HT1080 (cell line): ENCODE measurements around the gene SEMG2. TPM values are rescaled to one million over a fixed set of nuclear protein-coding genes. Genes with fewer than 3 reads are reported as not detected.

Experiments
- DNase-seq: peaks from one replicate; pipeline ENCODE4 v3.0.0-alpha.2; 2015; ENCODE audit warnings: low read depth
- total RNA-seq: library from RNA; depleted of rRNA; stranded (reverse); fragments of >200 nt; shearing (Covaris generic); gene quantifications from 2 replicates; pipeline ENCODE4 v1.2.3, GENCODE V29; 2014

SEMG2 gene
- total RNA-seq, 1 experiment from 2014 or later = not detected

DNA sequence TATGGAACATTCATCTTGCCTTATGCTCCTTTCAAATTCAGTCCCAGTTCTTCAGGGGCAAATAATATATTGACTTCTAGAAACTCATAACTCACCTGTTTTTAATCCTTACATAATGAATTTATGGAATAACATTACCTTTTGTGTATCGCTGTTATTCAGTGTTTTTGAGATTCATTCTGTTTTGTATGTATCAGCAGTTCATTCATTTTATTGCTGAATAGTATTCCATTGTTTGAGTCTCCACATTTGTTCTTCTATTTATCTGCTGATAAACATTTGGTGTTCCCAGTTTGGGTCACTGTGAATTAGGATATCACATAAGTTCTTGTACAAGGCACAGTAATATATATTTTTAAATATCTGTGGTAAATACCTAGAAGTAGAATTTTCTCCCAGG is 5.1 kb downstream of the SEMG2 start:
- DNase-seq = no peak

- DNase-seq = peak; percentile 54
Observed at GRCh38 chr20:45229264-45230056, 8.3 kb downstream of the SEMG2 start.

- DNase-seq = no peak
Observed at GRCh38 chr20:45230631-45231030, 9.5 kb downstream of the SEMG2 start.

- DNase-seq = no peak
Observed at GRCh38 chr20:45235995-45236394, 14.8 kb downstream of the SEMG2 start.

DNA sequence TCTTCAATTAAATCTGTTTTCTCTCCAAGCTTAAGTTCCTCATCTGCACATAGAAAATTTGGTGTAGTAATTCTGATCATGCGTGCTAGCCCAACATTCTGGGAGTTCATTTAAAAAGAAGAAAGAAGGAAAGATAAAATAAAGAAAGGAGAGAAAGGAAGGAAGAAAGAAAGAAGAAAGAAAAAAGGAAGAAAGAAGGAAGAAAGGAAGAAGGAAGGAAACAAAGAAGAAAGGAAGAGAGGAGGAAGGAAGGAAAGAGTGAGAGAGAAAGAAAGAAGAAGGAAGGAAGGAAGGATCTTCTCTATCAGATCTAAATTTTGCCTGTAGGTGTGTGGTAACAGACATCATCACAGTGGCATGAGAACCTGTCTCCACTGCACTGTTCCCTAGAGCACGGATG is 17.0 kb downstream of the SEMG2 start:
- DNase-seq = no peak

DNA sequence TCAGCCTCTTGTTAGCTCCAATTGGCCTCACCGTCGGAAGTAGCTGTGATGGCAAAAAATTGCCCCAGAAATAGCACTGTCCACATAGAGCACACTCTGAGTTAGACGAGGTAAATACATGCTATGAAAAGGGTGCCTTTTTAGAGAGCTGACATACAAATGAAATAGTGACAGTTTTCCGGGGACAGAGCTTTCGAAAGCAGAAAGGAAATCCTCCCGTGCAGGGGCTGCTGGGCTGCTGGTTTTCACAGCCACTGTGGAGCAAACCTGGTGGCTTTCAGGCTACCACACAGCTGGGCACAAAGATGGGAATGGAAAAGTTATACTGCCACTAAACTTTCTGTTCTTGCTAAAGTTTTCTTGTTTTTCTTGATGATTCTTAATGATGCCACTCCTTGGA is 24.9 kb downstream of the SEMG2 start:
- DNase-seq = no peak

DNA sequence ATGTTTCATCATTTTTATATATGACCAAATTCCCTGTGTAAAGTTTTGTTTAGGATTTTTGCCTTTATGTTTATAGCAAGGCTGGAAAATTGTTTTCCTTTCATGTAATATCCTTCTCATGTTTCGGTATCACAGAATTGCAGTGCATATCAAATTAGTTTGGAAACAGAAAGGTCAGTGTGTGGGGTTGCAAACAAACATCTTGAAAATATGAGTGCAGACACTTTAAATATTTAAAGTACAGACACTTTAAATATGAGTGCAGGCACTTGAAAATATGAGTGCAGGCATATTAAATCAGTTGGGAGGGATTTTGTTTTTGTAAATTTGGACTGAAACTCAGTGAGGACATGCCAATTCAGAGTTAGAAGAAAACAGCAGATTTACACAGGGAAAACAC is 26.7 kb downstream of the SEMG2 start:
- DNase-seq = no peak

DNA sequence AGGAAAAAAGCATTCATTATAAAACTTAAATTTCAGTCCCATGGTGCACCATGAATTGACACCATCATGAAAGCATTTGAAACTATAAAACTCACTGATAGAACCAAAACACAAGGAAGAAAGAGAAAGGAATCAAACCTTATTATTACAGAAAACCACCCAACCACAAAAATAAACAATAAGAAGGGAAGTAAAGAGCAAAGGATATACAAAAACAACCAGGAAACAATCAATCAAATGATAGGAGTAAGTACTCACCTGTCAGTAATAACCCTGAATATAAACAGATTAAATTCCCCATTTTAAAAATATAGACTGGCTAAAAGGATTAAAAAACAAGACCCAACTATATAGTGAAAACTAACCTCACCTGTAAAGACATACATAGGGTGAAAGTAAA is 27.4 kb downstream of the SEMG2 start:
- DNase-seq = no peak

- DNase-seq = no peak
Observed at GRCh38 chr20:45251884-45252560, 30.8 kb downstream of the SEMG2 start.

DNA sequence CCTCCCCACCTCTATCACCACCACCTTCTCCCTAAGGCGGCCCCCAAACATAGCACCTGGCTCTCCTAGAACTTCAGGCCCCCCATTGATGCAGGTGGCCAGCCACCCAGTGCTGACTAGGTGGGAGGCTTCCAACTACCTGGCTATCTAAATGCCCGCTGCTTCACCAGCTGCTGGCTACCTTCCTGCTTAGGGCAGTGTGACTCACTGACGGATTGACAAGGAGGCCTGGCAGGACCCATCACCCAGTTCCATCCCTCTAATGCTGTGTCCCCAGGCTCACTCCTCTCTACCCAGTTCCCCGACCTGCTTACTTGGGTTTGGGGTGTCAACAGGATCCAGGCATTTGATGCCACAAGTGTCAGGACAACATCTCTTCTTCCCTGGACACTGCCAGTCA is 32.1 kb downstream of the SEMG2 start:
- no peak for DNase-seq

DNA sequence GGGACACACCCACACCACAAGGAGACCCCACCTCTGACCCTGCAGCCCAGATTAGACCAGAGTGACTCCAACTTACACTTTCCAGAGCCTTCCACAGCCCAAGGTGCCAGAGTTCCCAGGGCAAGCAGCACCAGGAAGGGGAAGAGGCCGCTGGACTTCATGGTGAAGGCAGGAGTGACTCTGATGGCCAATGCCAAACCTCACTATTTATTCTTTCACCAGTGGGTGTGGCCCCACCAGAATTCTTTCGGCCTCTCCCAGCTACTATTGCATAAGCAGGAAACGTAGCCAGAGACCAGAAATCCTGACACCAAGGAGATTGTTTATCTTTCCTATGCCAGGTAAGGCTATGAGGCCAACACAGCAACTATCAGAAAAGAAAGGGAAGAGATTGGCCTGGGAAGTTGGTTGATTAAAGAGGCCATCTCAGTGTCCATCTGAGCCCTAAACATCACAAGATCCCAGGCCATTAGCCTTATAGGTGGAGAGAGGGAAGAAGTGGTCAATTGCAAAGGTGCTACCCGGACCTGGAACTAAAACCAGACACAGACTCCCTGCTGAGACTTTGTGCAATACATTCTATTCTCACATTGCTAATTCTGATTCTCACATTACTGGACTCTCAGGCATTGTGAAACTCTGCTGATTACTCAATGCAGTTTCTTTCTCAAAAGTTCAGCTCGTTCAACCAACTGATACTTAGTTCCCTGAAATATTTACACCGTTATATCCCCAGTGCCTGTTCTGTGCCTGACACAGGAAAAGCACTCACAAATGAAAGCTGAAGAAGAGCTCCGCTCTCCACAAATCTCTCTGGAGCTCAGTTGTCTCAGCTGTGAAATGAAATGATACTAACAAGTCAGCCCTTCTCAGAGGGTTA is 33.5 kb downstream of the SEMG2 start, which contains the start of gene SLPI:
TSS of gene SLPI (minus strand) at position 182 of the 880 bp plus-strand sequence. CDS start at position 161, 21 bp downstream.
- DNase-seq = peak; percentile 3

DNA sequence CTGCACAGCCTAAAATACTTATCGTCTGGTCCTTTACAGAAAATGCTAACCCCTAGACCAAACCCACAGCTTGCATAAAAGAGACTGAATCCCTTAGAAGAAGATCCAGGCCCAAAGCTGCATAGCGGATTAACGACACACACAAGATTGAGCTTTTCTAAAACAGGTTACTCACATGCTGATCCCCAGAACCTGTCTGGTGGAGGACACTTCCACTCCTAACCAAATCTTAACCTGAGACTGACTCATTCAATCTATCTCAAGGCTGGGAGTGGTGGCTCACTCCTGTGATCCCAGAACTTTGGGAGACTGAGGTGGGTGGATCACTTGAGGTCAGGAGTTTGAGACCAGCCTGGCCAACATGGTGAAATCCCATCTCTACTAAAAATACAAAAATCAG is 36.0 kb downstream of the SEMG2 start:
- DNase-seq = no peak

DNA sequence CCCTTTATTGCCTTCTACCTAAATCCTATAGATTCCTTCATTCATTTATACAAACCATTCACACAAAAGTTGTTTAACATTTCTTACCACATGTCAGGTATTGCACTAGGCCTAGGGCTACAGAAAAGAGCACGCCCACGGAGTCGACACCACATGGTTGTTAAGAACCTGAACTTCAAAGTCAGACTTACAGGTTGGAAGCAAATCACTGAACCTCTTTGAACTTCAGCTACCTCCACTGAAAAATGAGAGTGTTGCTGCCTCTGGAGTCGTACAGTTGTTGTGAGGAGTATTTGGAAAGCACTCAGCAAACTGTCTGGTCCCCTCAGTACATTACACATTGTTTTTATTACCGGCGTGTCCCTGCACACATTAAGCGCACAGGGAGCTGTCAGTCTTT is 36.5 kb downstream of the SEMG2 start:
- DNase-seq = no peak

GRCh38 chr20:45258259-45258658 is 37.1 kb downstream of the SEMG2 start:
- DNase-seq = no peak

DNA sequence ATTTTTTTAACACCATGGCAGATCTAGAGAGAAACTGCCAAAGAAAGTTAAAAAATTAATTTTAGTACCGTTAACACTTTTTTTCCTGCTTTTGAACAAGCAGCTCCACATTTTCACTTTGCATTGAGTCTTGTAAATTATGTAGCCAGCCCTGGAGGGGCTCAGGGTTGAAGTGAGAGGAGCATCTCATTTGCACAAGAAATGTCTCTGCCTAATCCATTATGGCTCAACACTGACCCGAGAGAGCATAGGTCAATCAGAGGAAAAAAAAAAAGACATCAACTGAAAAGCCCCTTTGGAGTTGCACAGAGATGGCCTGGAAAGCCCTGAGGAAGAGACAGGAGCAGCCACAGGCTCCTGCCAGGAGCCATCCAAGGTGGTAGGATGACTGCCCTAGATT is 37.5 kb downstream of the SEMG2 start:
- DNase-seq = no peak

DNA sequence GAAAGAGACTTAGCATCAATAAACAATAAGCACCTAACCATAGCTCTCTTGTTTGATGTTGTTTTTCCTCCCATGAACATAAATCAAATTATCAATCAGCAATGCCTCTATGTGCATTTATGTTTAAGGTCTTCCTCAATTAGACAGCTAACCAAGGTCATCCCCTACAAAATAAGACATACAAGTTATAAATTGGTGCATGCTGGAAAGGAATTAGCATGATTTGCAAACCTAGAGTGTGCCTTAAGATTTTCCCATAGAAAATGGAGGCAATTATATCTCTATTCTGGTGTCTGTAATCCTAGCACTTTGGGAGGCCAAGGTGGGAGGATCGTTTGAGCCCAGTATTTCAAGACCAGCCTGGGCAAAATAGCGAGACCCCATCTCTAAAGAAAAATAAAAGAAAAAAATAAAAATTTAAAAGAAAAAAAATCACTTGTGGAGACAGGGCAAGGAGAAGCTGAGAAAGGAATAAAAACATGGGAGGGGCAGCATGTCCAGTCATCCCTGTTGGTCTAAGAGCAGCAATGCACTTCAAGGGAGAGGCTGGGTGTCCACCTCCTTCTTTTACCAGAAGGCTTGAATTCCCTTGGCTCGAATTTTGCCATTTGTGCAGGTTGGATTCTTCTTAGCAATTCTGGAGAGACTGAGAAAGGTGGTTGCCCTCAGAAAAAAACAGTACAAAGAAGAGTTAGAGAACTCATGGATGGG is 42.5 kb downstream of the SEMG2 start:
- no peak for DNase-seq

DNA sequence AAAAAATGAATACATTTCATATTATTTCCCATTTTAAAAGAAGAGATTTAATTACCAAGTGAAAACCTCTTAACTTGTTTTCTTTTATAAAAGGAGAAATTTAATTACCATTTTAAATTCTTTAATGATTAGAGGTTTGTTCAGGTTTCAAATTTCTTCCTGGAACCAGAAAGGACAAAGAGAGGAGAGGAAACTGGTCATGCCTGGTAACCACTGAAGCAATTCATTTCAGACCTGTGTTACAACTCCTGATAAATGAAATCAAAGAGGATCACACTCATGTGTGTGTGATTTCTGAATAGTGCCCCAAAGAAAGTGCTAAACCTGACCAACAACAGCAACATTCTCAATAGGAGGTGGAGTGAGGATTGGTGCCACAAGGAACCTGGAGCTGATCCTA is 45.8 kb downstream of the SEMG2 start:
- DNase-seq = no peak

- DNase-seq = no peak
Observed at GRCh38 chr20:45268531-45268930, 47.4 kb downstream of the SEMG2 start.

- no peak for DNase-seq
Observed at GRCh38 chr20:45269056-45269455, 47.9 kb downstream of the SEMG2 start.

DNA sequence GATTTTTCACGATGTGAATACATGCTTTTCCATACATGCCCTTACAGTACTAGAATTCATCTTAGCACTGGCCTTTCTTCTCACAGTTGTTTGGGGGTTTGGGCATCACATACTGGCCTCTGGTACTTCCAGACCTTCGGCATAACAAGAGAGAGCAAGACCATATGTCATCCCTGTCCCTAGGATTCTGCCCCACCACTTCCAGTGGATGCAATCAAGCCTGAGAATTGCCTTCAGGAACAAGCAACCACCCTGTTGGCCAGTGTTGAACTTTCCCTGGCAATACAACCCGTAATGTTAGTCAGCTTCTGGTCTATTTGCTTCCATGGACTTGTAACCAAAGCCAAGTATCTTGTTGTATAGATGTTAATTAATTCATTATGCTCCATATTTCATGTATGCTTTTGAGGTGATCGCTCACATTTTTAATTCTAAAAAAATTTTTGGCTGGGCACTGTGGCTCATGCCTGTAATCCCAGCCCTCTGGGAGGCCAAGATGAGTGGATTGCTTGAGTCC is 48.6 kb downstream of the SEMG2 start:
- DNase-seq = no peak
